ENCODE measurements around the gene CAB39.
"Not testable (repeated sequence)": the region's sequence is repeated elsewhere in the genome, so short reads cannot be mapped to it uniquely, and the experiment has no call there.

The CAB39 gene

GRCh38 chr2:230714136-230714480 is 1.5 kb downstream of the CAB39 start:
- H3K9me3 Mint-ChIP-seq = no peaks in the 10 kb centered on the region
- H3K36me3 Mint-ChIP-seq (ENCODE audit: low read depth) = peaks cover 31% of the 10 kb centered on the region
- H3K4me3 Mint-ChIP-seq = peak overlapping the region; percentile 98
- no peaks in the 10 kb centered on the region for H3K27me3 Mint-ChIP-seq (ENCODE audit: low read depth)
- peak overlapping the region; percentile 93 for H3K27ac Mint-ChIP-seq
- peaks cover 41% of the 10 kb centered on the region for H3K4me1 Mint-ChIP-seq (ENCODE audit: low read depth)

DNA sequence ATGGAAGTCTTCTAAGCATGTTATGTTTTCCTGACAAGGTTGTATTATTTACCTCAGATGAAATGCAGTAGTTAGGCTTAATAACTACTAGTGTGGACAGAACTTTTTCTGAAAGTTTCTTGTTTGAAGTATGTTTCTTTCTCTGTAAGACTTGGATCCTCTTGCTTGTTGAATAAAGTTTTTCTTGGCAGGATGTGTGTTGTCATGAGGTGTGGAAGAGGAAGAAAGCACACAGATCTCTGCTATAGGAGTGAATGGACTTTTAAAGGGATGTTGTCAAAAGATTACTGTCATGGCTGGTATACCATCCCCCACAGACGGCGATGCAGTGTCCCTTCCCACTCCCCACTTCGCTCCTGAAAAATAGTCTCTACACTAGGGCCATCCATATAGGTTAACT is 2.6 kb downstream of the CAB39 start:
- H3K27ac Mint-ChIP-seq = peak overlapping the region; percentile 86
- H3K4me3 Mint-ChIP-seq = peak overlapping the region; percentile 98
- H3K4me1 Mint-ChIP-seq (ENCODE audit: low read depth) = peaks cover 51% of the 10 kb centered on the region
- H3K9me3 Mint-ChIP-seq = no peaks in the 10 kb centered on the region
- H3K27me3 Mint-ChIP-seq (ENCODE audit: low read depth) = no peaks in the 10 kb centered on the region
- peaks cover 39% of the 10 kb centered on the region for H3K36me3 Mint-ChIP-seq (ENCODE audit: low read depth)

DNA sequence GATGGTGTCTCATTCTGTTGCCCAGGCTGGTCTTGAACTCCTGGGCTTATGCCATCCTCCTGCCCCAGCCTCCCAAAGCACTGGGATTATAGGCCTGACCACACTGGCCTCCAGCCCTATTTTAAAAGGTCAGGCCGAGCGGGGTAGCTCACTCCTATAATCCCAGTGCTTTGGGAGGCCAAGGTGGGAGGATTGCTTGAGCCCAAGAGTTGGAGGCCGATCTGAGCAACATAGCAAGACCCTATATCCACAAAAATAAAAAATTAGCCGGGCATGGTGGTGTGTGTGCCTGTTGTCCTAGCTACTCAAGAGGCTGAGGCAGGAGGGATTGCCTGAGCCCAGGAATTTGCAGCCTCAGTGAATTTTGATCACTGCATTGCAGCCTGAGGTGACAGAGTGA is 3.9 kb downstream of the CAB39 start:
- Mint-ChIP-seq H3K4me1 (ENCODE audit: low read depth) (peaks cover 57% of the 10 kb centered on the region), H3K9me3 (no peaks in the 10 kb centered on the region), H3K27me3 (ENCODE audit: low read depth) (no peaks in the 10 kb centered on the region), H3K4me3 (no peak overlapping the region), H3K27ac (no peak overlapping the region), H3K36me3 (ENCODE audit: low read depth) (peaks cover 40% of the 10 kb centered on the region)

GRCh38 chr2:230717600-230717999 is 5.0 kb downstream of the CAB39 start:
- H3K27ac Mint-ChIP-seq = peak overlapping the region; percentile 72
- peaks cover 59% of the 10 kb centered on the region for H3K4me1 Mint-ChIP-seq (ENCODE audit: low read depth)
- H3K9me3 Mint-ChIP-seq = no peaks in the 10 kb centered on the region
- H3K36me3 Mint-ChIP-seq (ENCODE audit: low read depth) = peaks cover 46% of the 10 kb centered on the region
- H3K4me3 Mint-ChIP-seq = peak overlapping the region; percentile 58
- no peaks in the 10 kb centered on the region for H3K27me3 Mint-ChIP-seq (ENCODE audit: low read depth)

- Mint-ChIP-seq H3K36me3 (ENCODE audit: low read depth) (peaks cover 47% of the 10 kb centered on the region), H3K27ac (peak overlapping the region; percentile 77), H3K27me3 (ENCODE audit: low read depth) (no peaks in the 10 kb centered on the region), H3K4me3 (peak overlapping the region; percentile 2), H3K4me1 (ENCODE audit: low read depth) (peaks cover 65% of the 10 kb centered on the region), H3K9me3 (no peaks in the 10 kb centered on the region)
Measured at GRCh38 chr2:230719340-230719739, 6.7 kb downstream of the CAB39 start.

- Mint-ChIP-seq H3K4me1 (ENCODE audit: low read depth) (peaks cover 66% of the 10 kb centered on the region), H3K27ac (peak overlapping the region; percentile 79), H3K4me3 (peak overlapping the region; percentile 65), H3K36me3 (ENCODE audit: low read depth) (peaks cover 47% of the 10 kb centered on the region), H3K9me3 (no peaks in the 10 kb centered on the region), H3K27me3 (ENCODE audit: low read depth) (no peaks in the 10 kb centered on the region)
Measured at GRCh38 chr2:230721712-230722111, 9.1 kb downstream of the CAB39 start.

DNA sequence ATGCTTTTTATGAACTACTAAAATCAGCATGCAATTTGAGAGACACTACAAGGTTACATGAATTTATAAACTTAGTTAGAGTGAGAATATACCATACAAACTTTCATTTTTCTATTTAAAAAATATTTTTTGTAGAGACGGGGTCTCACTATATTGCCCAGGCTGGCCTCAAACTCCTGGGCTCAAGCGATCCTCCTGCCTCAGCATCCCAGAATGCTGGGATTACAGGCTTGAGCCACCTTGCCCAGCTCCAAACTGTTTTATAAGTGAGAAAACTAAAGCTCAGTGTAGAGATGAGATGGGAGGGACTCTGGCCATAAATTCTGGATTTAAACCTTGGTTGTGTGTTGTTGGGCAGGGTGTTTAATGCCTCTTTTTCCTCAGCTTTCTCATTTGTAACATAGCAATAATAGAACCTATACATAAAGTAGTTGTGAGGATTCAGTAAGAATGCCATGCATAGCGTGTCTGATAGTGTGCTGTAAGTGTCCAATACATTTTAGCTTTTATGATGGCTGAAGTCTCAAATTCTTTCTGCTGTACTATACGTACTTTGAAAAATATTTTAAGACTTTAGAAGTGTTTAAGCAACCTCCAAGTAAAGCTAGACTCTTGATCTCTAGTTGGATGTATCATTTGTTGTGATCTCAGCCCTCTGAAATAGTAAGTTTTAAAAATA is 9.7 kb downstream of the CAB39 start:
- Mint-ChIP-seq H3K36me3 (ENCODE audit: low read depth) (peaks cover 43% of the 10 kb centered on the region), H3K27ac (peak overlapping the region; percentile 79), H3K27me3 (ENCODE audit: low read depth) (no peaks in the 10 kb centered on the region), H3K9me3 (no peaks in the 10 kb centered on the region), H3K4me3 (peak overlapping the region; percentile 65), H3K4me1 (ENCODE audit: low read depth) (peaks cover 63% of the 10 kb centered on the region)

DNA sequence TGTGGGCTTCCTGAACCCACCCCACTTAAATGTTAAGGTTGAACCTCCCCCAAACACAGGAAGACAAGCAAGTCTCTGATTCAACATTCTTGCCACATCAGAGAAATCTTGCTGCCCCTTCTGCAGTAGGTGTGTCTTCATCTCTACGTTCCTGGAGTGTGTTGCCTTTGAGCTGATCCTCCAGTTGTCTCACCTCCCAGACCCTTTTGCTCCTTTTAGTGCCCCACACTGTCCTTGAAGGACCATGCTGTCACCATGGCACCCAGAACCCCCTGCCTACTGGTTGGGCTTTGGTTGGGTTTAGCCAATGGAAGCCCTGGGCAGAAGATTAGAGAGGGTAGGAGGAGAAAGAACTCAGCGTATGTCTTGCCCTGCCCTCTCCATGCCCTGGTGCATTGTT is 10.7 kb downstream of the CAB39 start:
- Mint-ChIP-seq H3K27ac (peak overlapping the region; percentile 87), H3K4me3 (peak overlapping the region; percentile 77), H3K36me3 (ENCODE audit: low read depth) (peaks cover 41% of the 10 kb centered on the region), H3K27me3 (ENCODE audit: low read depth) (no peaks in the 10 kb centered on the region), H3K9me3 (no peaks in the 10 kb centered on the region), H3K4me1 (ENCODE audit: low read depth) (peaks cover 53% of the 10 kb centered on the region)

DNA sequence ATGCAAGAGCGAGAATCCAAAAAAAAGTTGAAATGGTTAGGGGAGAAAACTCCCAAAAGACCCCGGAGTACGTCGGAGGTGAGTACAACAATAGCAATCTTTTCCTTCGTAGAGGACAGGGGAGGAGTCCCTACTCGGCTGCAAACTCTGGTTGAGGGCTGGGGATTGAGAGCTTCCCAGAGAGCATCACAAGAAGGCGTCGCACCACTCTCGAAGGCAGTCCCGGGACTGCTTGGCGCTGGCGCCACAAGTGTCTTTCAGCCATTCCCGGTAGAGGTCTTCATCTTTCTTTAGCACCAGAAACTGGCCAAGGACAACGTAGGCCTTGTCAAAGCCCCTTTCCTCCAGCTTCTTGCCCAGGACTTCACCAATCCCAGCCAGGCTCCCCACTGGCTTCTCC is 12.3 kb downstream of the CAB39 start:
- H3K4me1 Mint-ChIP-seq (ENCODE audit: low read depth) = peaks cover 49% of the 10 kb centered on the region
- H3K4me3 Mint-ChIP-seq; H3K9me3 Mint-ChIP-seq; H3K27ac Mint-ChIP-seq; H3K27me3 Mint-ChIP-seq (ENCODE audit: low read depth): not testable (repeated sequence)
- H3K36me3 Mint-ChIP-seq (ENCODE audit: low read depth) = peaks cover 41% of the 10 kb centered on the region

DNA sequence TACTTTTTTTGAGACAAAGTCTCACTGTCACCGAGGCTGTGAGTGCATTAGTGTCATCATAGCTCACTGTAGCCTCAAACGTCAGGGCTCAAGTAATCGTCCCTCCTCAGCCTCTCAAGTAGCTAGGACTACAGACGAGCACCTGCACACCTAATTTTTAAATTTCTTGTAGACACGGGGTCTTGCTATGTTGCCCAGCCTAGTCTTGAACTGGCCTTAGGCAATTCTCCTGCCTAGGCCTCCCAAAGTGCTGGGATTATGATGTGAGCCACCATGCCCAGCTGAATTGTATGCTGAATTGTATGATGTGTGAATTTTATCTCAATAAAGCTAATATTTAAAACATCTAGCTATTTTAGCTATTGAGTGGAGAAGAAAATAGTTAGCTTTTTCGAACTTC is 18.9 kb downstream of the CAB39 start:
- peak overlapping the region; percentile 34 for H3K27ac Mint-ChIP-seq
- H3K9me3 Mint-ChIP-seq = no peaks in the 10 kb centered on the region
- no peaks in the 10 kb centered on the region for H3K27me3 Mint-ChIP-seq (ENCODE audit: low read depth)
- H3K4me1 Mint-ChIP-seq (ENCODE audit: low read depth) = peaks cover 55% of the 10 kb centered on the region
- peaks cover 33% of the 10 kb centered on the region for H3K36me3 Mint-ChIP-seq (ENCODE audit: low read depth)
- H3K4me3 Mint-ChIP-seq = no peak overlapping the region

DNA sequence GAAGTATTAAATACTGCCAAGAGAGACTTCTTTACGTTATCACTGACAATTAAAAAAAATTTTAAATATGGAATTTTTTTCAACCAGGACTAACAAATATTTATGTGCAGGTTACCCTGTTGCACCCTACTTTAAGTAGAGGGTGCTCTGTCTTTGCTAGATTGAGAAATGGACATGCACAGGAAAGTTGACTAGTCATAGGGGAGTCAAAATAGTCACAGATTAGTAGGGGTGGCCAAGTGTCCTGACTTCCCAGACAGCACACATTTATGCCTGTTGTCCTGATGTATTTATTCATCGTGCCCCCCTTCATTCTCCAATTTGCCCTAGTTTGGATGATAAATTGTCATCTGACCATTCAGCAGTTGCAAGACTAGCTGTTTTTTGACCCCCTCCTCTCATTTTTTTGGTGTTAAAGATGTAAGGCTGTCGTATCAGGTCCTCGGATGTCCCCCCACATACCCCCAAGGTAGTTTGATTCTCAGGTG is 20.3 kb downstream of the CAB39 start:
- Mint-ChIP-seq H3K27ac (peak overlapping the region; percentile 14), H3K36me3 (ENCODE audit: low read depth) (peaks cover 30% of the 10 kb centered on the region), H3K27me3 (ENCODE audit: low read depth) (no peaks in the 10 kb centered on the region), H3K9me3 (no peaks in the 10 kb centered on the region), H3K4me1 (ENCODE audit: low read depth) (peaks cover 63% of the 10 kb centered on the region), H3K4me3 (no peak overlapping the region)

DNA sequence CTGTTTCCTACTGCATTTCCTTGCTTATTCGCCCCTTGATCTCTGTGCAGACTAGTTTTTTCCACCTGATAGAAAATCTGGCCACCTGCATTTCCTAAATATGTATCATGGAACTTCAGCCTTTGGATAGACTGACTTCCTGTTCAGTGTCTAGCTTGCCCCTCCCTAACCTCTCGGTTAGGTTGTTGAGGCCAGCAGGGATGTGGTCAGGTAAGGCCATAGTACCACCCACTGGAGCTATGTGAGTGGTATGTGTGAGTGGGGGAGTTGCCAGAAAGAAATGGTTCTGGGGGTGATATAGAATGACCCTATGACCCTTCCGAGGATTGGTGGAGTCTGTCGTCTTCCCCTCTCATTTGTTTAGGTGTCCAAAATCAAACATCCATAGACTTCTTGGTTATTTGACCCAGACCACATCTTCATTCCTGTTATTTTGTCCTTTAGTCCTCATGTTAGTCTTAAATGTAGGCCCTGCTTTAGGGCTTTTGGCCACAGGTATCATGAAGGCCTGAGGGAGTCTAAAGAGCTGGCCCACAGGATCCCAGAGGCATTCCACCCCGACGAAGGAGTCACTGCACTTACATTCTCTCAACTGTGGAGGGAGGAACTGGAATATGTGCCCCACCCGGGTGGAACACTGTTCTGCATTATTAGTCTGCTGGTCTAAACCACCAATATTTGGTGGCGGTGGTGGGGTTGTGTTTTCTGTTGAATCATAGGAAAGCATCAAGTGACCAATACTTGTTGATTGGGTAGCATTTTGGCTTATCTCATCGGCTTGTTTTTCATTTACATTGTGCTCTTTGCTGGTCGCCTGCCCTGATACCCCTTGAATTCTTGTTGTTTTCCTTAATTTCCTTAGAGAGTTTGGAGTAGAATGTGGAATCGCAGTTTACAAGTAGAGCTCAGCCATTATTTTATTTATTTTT is 21.9 kb downstream of the CAB39 start:
- Mint-ChIP-seq H3K9me3 (no peaks in the 10 kb centered on the region), H3K4me3 (no peak overlapping the region), H3K4me1 (ENCODE audit: low read depth) (peaks cover 69% of the 10 kb centered on the region), H3K36me3 (ENCODE audit: low read depth) (peaks cover 28% of the 10 kb centered on the region), H3K27me3 (ENCODE audit: low read depth) (no peaks in the 10 kb centered on the region), H3K27ac (peak overlapping the region; percentile 55)

DNA sequence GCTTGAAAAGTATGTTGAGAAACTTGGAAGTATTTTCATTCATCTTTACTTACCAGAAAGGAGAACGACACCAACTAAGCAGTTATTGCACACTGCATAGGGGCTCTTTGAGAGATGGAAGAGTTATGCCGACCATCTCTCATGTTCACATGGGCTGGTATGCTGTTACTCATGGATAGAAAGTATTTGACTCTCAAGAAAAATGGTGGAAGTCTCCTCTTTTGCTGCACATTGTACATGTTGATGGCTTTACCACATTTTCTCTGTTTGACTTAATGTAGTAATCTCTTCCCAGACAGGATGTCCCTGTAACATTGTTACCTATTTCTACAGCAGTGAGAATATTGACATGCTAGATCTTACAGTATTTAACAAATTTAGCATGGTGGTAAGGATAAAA is 23.2 kb downstream of the CAB39 start:
- Mint-ChIP-seq H3K9me3 (no peaks in the 10 kb centered on the region), H3K36me3 (ENCODE audit: low read depth) (peaks cover 37% of the 10 kb centered on the region), H3K27me3 (ENCODE audit: low read depth) (no peaks in the 10 kb centered on the region), H3K4me3 (peak overlapping the region; percentile 51), H3K27ac (peak overlapping the region; percentile 80), H3K4me1 (ENCODE audit: low read depth) (peaks cover 73% of the 10 kb centered on the region)

- Mint-ChIP-seq H3K4me1 (ENCODE audit: low read depth) (peaks cover 67% of the 10 kb centered on the region), H3K36me3 (ENCODE audit: low read depth) (peaks cover 33% of the 10 kb centered on the region), H3K27me3 (ENCODE audit: low read depth) (no peaks in the 10 kb centered on the region), H3K4me3 (no peak overlapping the region), H3K9me3 (no peaks in the 10 kb centered on the region), H3K27ac (no peak overlapping the region)
Measured at GRCh38 chr2:230737300-230737699, 24.7 kb downstream of the CAB39 start.

DNA sequence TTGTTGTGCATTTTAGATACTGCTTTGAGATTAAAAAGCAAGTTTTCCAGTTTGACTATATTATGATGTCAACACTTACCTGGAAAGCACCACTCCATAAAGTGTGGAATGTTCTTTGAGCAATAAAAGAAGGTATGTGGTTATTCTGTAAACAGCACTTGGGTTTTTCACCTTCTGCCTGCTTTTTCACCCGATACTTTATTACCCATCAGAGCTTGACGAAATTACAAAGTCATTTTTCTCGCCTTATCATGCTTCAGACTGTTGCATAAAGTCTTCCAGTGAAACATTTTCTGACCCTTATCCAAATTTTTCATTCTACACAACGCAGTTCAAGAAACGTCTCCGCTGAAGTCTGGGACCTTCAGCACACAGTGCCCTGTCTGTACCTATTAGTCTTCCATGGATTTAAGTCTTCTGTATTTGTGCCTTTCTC is 25.2 kb downstream of the CAB39 start:
- H3K9me3 Mint-ChIP-seq = no peaks in the 10 kb centered on the region
- peaks cover 38% of the 10 kb centered on the region for H3K36me3 Mint-ChIP-seq (ENCODE audit: low read depth)
- peaks cover 66% of the 10 kb centered on the region for H3K4me1 Mint-ChIP-seq (ENCODE audit: low read depth)
- H3K4me3 Mint-ChIP-seq = peak overlapping the region; percentile 18
- H3K27me3 Mint-ChIP-seq (ENCODE audit: low read depth) = no peaks in the 10 kb centered on the region
- peak overlapping the region; percentile 56 for H3K27ac Mint-ChIP-seq
